DMS53 (cell line): ENCODE results near the gene SLC27A4.
"Not testable (repeated sequence)": the region's sequence is repeated elsewhere in the genome, so short reads cannot be mapped to it uniquely, and the experiment has no call there.

ENCODE experiments used
- DNase-seq: peaks from one replicate; lab custom pipeline; 2025; lab: John Stamatoyannopoulos, UW

SLC27A4 gene

GRCh38 chr9:128324401-128324800, 15.9 kb upstream of the SLC27A4 start:
- no peak for DNase-seq

GRCh38 chr9:128325629-128326028, 14.7 kb upstream of the SLC27A4 start:
- no peak for DNase-seq

- no peak for DNase-seq
Measured at GRCh38 chr9:128333451-128333869, 6.9 kb upstream of the SLC27A4 start.

GRCh38 chr9:128335161-128335560, 5.2 kb upstream of the SLC27A4 start:
- DNase-seq = no peak

- DNase-seq = no peak
Measured at GRCh38 chr9:128335914-128336313, 4.4 kb upstream of the SLC27A4 start.

- DNase-seq = peak; percentile 34
Measured at GRCh38 chr9:128337936-128338335, 2.4 kb upstream of the SLC27A4 start.

GRCh38 chr9:128338852-128339614, 1.3 kb upstream of the SLC27A4 start:
- not testable (repeated sequence) for DNase-seq

- DNase-seq = peak; percentile 68
Measured at GRCh38 chr9:128340691-128341434, 536 bp downstream of the SLC27A4 start.

GRCh38 chr9:128341435-128341849, 1.1 kb downstream of the SLC27A4 start:
- DNase-seq = peak; percentile 91

- DNase-seq = no peak
Measured at GRCh38 chr9:128342971-128343680, 2.8 kb downstream of the SLC27A4 start.

- DNase-seq = no peak
Measured at GRCh38 chr9:128343855-128344254, 3.5 kb downstream of the SLC27A4 start.

- no peak for DNase-seq
Measured at GRCh38 chr9:128344931-128345605, 4.7 kb downstream of the SLC27A4 start.

GRCh38 chr9:128349125-128349524, 8.8 kb downstream of the SLC27A4 start:
- no peak for DNase-seq

- DNase-seq = no peak
Measured at GRCh38 chr9:128349772-128350171, 9.4 kb downstream of the SLC27A4 start.

GRCh38 chr9:128355451-128355850, 15.1 kb downstream of the SLC27A4 start:
- DNase-seq = no peak

GRCh38 chr9:128358090-128358489, 17.8 kb downstream of the SLC27A4 start:
- DNase-seq = no peak

- no peak for DNase-seq
Measured at GRCh38 chr9:128358861-128359260, 18.5 kb downstream of the SLC27A4 start.

GRCh38 chr9:128360826-128361225, 20.5 kb downstream of the SLC27A4 start:
- no peak for DNase-seq

- DNase-seq = peak; percentile 82
Measured at GRCh38 chr9:128361296-128361985, 21.1 kb downstream of the SLC27A4 start.

- DNase-seq = peak; percentile 92
Measured at GRCh38 chr9:128361986-128362646, 21.8 kb downstream of the SLC27A4 start.

GRCh38 chr9:128362774-128363173, 22.4 kb downstream of the SLC27A4 start:
- DNase-seq = no peak
